Activated naive CD4-positive, alpha-beta T cell treated with anti-CD3 and anti-CD28 coated beads for 36 hours (primary cell): ENCODE measurements around the gene RIOK1. TPM values are rescaled to one million over a fixed set of nuclear protein-coding genes. Genes with fewer than 3 reads are reported as not detected.
"Not testable (repeated sequence)": the region's sequence is repeated elsewhere in the genome, so short reads cannot be mapped to it uniquely, and the experiment has no call there.

Experiments used
- CTCF ChIA-PET: fragments of 350-600 bp; sonication (Branson Sonifier 250); formaldehyde crosslinking; loops from one replicate; lab custom pipeline; 2021; ENCODE audit warnings: antibody characterized with exemption; lab: Charles Lee
- DNase-seq: peaks from one replicate; pipeline ENCODE4 v3.0.0-alpha.2; 2020
- H3K27ac Mint-ChIP-seq: one replicate; pipeline ENCODE4 v1.8.0; 2021; ENCODE audit warnings: mild to moderate bottlenecking, mixed read lengths
- H3K27me3 Mint-ChIP-seq: one replicate; pipeline ENCODE4 v1.8.0; 2021; ENCODE audit warnings: low read depth, mixed read lengths
- H3K36me3 Mint-ChIP-seq: one replicate; pipeline ENCODE4 v1.8.0; 2021; ENCODE audit warnings: low read depth, mixed read lengths
- H3K4me1 Mint-ChIP-seq: one replicate; pipeline ENCODE4 v1.8.0; 2021; ENCODE audit warnings: low read depth, mixed read lengths
- H3K4me3 Mint-ChIP-seq: one replicate; pipeline ENCODE4 v1.8.0; 2021; ENCODE audit warnings: mild to moderate bottlenecking, moderate library complexity, mixed read lengths
- H3K9me3 Mint-ChIP-seq: one replicate; pipeline ENCODE4 v1.8.0; 2021; ENCODE audit warnings: mixed read lengths
- intact Hi-C: fragments of 100-400 bp; cut with micrococcal nuclease; formaldehyde crosslinking; loops from one replicate; pipeline ENCODE4 v1.15.1; 2023
- total RNA-seq, 2 experiments: library from RNA; stranded (reverse); gene quantifications; one replicate each; pipeline ENCODE4 v1.2.3, GENCODE V29; 2021

RIOK1 gene
- total RNA-seq, 2 experiments from 2014 or later, result 33.8 to 38.5 TPM

- Mint-ChIP-seq H3K27me3 (no peaks in the 10 kb centered on the region), H3K4me3 (no peak overlapping the region), H3K4me1 (no peaks in the 10 kb centered on the region), H3K27ac (no peak overlapping the region), H3K9me3 (no peaks in the 10 kb centered on the region), H3K36me3 (no peaks in the 10 kb centered on the region)
- CTCF ChIA-PET, result no interaction called here
- intact Hi-C loops, result loop anchor here (10.0 kb wide), 1 partner anchor 1508 kb away; no protein-coding TSS in a partner anchor
- no peak for DNase-seq
Observed at GRCh38 chr6:7446619-7447325, 57.2 kb downstream of the RIOK1 start.

DNA sequence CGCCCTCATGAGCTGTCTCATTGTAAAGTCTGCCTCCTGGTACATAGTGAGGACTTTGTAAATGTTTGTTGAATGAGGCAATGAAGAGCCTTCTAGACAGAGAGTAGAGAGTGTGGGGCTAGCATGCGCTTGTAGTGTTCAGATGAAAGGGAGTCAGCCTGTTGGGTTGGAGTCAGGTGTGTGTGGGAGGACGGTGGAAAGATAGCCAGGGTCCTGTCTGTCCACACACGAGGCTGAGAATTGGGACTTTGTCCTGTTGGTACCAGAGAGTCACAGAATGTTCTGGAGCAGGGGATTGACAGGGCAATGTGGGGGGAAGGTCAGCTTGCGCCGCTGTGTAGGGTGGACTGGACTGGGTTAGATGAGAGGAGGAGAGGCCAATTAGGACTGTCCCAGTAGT, 58.6 kb downstream of the RIOK1 start:
- CTCF ChIA-PET, result interaction anchor here (0.6 kb wide), 1 partner anchor 53 kb away, joined by 3 read pairs; no protein-coding TSS in a partner anchor
- intact Hi-C loops, result loop anchor here (10.0 kb wide), 1 partner anchor 1507 kb away; no protein-coding TSS in a partner anchor
- Mint-ChIP-seq H3K27ac (no peak overlapping the region), H3K4me3 (no peak overlapping the region), H3K4me1 (no peaks in the 10 kb centered on the region), H3K36me3 (no peaks in the 10 kb centered on the region), H3K27me3 (no peaks in the 10 kb centered on the region), H3K9me3 (no peaks in the 10 kb centered on the region)
- no peak for DNase-seq

DNA sequence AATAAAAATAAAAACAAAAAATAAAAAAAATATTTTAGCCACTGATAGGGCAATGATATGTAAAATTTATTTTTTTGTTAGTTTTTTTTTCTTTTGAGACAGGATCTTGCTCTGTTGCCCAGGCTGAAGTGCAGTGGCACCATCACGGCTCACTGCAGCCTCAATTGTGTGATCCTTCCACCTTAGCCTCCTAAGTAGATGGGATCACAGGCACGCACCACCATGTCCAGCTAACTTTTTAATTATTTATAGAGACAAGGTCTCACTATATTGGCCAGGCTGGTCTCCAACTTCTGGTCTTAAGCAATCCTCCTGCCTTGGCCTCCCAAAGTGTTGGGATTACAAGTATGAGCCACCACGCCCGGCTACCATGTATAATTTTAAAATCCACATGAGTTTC, 59.4 kb downstream of the RIOK1 start:
- DNase-seq, result no peak
- H3K36me3 Mint-ChIP-seq, result no peaks in the 10 kb centered on the region
- H3K4me1 Mint-ChIP-seq, result no peaks in the 10 kb centered on the region

DNA sequence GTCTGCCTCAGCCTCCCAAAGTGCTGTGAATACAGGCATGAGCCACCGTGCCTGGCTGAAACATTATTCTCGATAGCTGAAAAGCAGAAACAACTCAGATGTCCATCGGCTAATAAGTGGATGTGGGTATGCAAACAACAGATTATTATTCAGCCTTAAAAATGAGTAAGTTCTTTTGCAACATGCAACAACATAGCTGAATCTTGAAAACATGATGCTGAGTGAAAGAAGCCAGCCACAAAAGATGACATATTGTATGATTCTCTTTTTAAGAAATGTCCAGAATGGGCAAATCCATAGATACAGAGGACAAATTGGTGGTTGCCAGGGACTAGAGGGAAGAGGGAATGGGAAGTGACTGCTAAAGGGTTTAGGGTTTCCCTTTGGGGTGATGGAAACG, 61.7 kb downstream of the RIOK1 start:
- DNase-seq, result no peak
- intact Hi-C loops, result no loop called here
- Mint-ChIP-seq H3K27ac (no peak overlapping the region), H3K4me1 (no peaks in the 10 kb centered on the region), H3K4me3 (no peak overlapping the region), H3K36me3 (no peaks in the 10 kb centered on the region), H3K27me3 (no peaks in the 10 kb centered on the region), H3K9me3 (no peaks in the 10 kb centered on the region)
- CTCF ChIA-PET, result no interaction called here

More for the DNA sequence above, 59.4 kb downstream of the RIOK1 start:
- intact Hi-C loops, result loop anchor here (10.0 kb wide), 1 partner anchor 1506 kb away; no protein-coding TSS in a partner anchor
- CTCF ChIA-PET, result no interaction called here
- no peak overlapping the region for H3K4me3 Mint-ChIP-seq
- H3K27me3 Mint-ChIP-seq, result no peaks in the 10 kb centered on the region
- H3K27ac Mint-ChIP-seq, result no peak overlapping the region
- H3K9me3 Mint-ChIP-seq, result no peaks in the 10 kb centered on the region

DNA sequence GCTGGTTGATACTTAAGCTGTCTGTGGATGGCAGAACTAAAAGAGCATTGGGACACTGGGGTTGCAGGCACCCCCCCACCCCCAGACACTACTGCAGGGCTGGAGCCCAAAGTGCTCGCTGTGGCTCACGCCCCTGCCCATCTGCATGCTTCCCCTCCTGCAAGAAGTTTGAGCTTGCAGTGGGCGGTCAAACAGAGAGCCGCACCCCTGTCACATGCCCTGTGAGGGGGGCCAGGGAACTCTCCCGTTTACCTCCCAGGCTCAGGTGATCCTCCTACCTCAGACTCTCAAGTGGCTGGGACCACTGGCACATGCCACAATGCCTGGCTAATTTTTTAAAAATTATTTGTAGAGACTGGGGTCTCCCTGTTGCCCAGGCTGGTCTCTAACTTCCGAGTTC, 63.3 kb downstream of the RIOK1 start:
- CTCF ChIA-PET, result no interaction called here
- Mint-ChIP-seq H3K27ac (no peak overlapping the region), H3K9me3 (no peaks in the 10 kb centered on the region), H3K4me1 (no peaks in the 10 kb centered on the region), H3K27me3 (no peaks in the 10 kb centered on the region), H3K4me3 (no peak overlapping the region), H3K36me3 (no peaks in the 10 kb centered on the region)
- DNase-seq, result no peak
- intact Hi-C loops, result no loop called here

- Mint-ChIP-seq H3K9me3 (no peaks in the 10 kb centered on the region), H3K4me1 (no peaks in the 10 kb centered on the region), H3K27me3 (no peaks in the 10 kb centered on the region), H3K36me3 (no peaks in the 10 kb centered on the region), H3K4me3 (no peak overlapping the region), H3K27ac (no peak overlapping the region)
- intact Hi-C loops, result no loop called here
- CTCF ChIA-PET, result no interaction called here
- no peak for DNase-seq
Observed at GRCh38 chr6:7454696-7455358, 65.2 kb downstream of the RIOK1 start.

- CTCF ChIA-PET, H3K4me1 Mint-ChIP-seq, H3K4me3 Mint-ChIP-seq, H3K27ac Mint-ChIP-seq, H3K36me3 Mint-ChIP-seq, DNase-seq, H3K9me3 Mint-ChIP-seq, intact Hi-C loops, H3K27me3 Mint-ChIP-seq: not testable (repeated sequence)
Observed at GRCh38 chr6:7456302-7456701, 66.7 kb downstream of the RIOK1 start.

- CTCF ChIA-PET, result no interaction called here
- Mint-ChIP-seq H3K27ac (no peak overlapping the region), H3K4me3 (no peak overlapping the region), H3K36me3 (no peaks in the 10 kb centered on the region), H3K4me1 (no peaks in the 10 kb centered on the region), H3K9me3 (no peaks in the 10 kb centered on the region), H3K27me3 (no peaks in the 10 kb centered on the region)
- no peak for DNase-seq
- intact Hi-C loops, result no loop called here
Observed at GRCh38 chr6:7461416-7461815, 71.8 kb downstream of the RIOK1 start.

GRCh38 chr6:7463785-7464184, 74.2 kb downstream of the RIOK1 start:
- DNase-seq, result no peak
- H3K4me1 Mint-ChIP-seq, result peaks cover 4% of the 10 kb centered on the region
- H3K4me3 Mint-ChIP-seq, result no peak overlapping the region
- CTCF ChIA-PET, result interaction anchor here (0.7 kb wide), 1 partner anchor 19 kb away, joined by 3 read pairs; no protein-coding TSS in a partner anchor
- intact Hi-C loops, result no loop called here
- no peak overlapping the region for H3K27ac Mint-ChIP-seq
- no peaks in the 10 kb centered on the region for H3K27me3 Mint-ChIP-seq
- no peaks in the 10 kb centered on the region for H3K9me3 Mint-ChIP-seq
- H3K36me3 Mint-ChIP-seq, result no peaks in the 10 kb centered on the region

DNA sequence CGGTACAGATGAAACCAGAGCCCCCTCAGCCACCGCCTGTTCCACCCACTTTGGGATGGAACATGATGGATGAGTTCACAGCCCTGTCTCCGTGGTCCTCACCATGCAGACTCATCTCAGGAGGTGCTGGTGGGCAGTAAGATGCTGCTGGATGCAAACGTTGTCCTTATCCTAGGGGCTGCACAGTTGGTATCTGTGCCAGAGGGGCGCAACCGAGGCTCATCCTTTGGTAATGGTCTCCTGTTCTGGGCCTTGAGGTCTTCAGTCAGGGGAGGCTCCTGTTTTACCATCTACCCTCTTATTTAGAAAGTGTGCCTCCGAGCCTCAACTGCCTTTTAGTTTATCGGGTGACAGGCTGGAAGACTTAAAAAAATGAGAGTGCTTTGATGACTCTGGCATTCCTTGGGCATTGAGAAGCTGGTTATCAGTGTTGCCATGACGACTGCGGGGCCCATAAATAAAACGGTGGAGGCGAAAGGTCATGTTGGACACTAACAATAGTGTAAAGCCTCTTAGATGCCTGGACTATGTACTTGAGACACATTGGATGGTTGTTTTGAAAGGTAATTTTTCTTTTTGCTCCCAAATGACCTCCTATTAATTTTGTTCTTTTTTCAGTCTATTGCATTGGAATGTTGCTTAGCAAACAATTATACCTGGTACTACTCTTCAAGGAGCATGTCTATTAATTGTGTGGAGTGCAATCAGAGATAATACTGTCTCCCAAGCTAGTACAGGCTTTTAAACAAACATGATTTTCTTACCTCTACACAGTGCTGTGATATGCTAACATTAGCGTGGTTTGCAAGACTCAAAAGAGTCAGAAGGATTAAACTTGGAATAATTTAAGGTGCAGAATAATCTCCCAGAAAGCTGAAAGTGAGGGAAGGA, 77.6 kb downstream of the RIOK1 start:
- H3K27me3 Mint-ChIP-seq, result peaks cover 3% of the 10 kb centered on the region
- H3K9me3 Mint-ChIP-seq, result no peaks in the 10 kb centered on the region
- no peak overlapping the region for H3K27ac Mint-ChIP-seq
- CTCF ChIA-PET, result no interaction called here
- intact Hi-C loops, result no loop called here
- no peak for DNase-seq
- H3K36me3 Mint-ChIP-seq, result no peaks in the 10 kb centered on the region
- H3K4me3 Mint-ChIP-seq, result no peak overlapping the region
- peaks cover 7% of the 10 kb centered on the region for H3K4me1 Mint-ChIP-seq
